C4-2B (cell line): ENCODE data around the gene KL.
A peak's percentile ranks its signal among the peaks of the same experiment; 100 is the strongest.

Experiments
- H3K27ac ChIP-seq: fragments of 450-650 bp; 2 replicates; pipeline ENCODE4 v1.5.1; 2017
- ZFX ChIP-seq: fragments of 450-650 bp; IDR thresholded peaks from 2 replicates; pipeline ENCODE4 v1.6.1; 2017
- TF ChIP-seq, protein P1 (sequence below): fragments of 450-650 bp; conservative IDR thresholded peaks from 2 replicates; pipeline ENCODE4 v1.5.1; 2017; ENCODE audit warnings: mild to moderate bottlenecking

The KL gene

DNA sequence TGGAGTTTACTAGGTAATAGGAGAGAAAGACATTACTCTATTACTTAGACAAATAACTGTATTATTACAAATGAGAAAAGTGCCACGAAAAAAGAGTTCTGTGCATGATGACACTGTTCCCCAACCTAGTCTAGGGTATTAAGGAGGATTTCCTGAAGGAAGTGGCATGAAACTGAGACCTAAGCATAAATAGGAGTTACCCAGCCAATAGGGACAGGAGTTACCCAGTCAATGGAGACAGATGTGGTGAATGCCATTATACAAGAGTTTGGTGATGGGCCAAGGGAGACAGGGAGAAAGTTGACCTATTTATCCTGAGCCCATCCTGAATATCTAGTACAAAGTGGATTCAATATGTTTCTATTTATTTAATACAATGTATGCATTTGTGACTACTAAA is 65.4 kb downstream of the KL start:
- no peak for TF ChIP-seq ZFX
- TF ChIP-seq, protein P1, sequence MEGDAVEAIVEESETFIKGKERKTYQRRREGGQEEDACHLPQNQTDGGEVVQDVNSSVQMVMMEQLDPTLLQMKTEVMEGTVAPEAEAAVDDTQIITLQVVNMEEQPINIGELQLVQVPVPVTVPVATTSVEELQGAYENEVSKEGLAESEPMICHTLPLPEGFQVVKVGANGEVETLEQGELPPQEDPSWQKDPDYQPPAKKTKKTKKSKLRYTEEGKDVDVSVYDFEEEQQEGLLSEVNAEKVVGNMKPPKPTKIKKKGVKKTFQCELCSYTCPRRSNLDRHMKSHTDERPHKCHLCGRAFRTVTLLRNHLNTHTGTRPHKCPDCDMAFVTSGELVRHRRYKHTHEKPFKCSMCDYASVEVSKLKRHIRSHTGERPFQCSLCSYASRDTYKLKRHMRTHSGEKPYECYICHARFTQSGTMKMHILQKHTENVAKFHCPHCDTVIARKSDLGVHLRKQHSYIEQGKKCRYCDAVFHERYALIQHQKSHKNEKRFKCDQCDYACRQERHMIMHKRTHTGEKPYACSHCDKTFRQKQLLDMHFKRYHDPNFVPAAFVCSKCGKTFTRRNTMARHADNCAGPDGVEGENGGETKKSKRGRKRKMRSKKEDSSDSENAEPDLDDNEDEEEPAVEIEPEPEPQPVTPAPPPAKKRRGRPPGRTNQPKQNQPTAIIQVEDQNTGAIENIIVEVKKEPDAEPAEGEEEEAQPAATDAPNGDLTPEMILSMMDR = no peak
- H3K27ac ChIP-seq = peak overlapping the region; percentile 41; the same call in 1 of the 2 replicates

DNA sequence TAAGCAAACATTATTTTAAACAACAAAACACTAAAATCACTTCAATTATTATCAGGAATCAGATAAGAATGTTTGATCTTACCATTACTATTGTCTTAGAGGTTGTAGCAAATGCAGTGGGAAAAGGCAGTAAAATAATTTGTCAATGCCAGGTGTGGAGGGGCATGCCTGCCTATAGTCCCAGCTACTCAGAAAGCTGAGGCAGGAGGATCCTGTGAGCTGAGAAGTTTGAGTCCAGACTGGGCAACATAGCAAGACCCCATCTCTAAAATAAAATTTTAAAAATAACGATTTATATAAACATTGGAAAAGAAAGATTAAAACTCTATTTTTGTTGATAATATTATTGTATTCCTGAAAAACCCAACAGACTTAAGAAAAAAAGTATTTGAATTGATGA is 66.8 kb downstream of the KL start:
- H3K27ac ChIP-seq = no peak overlapping the region
- TF ChIP-seq ZFX = no peak

DNA sequence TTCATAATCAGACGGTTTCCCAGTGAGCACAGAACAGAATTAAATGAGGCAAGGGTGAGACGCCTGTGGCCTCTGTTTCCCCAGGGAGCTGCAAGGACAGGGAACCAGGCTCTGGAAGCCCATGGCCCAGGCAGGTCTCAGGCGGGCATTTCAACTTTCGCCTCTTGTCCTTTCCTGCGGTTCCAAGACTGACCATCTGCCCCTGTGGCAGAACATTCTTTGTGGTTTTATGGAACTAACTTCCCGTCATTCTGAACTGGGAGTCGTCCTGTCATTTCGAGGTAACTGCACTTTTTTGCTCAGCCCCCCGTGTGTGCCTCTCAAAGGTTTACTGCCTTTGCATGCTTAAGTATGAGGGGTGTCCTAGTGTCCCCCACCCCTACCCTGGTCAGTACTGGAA is 70.9 kb downstream of the KL start:
- no peak overlapping the region; the same call in 1 of the 2 replicates for H3K27ac ChIP-seq
- TF ChIP-seq, protein P1 = no peak
- no peak for TF ChIP-seq ZFX

DNA sequence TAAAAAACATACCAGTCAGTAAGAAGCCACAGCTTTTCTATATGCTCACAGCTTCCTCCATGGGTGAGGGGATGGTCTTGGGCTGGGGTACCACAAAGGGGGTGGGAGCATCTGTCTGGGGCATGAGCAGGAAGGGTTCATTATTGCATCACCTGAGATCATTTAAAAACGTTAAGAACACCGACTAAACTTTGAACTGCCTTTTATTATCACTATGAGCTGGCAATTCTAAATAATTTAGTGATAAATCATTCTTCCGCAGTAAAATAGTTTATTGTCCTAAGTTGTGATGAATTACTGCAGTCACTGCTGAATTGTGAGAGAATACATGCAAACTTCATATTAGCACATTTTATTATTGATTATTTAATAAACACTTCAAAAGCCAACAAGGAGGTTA is 71.6 kb downstream of the KL start:
- no peak overlapping the region for H3K27ac ChIP-seq
- no peak for TF ChIP-seq ZFX
- TF ChIP-seq, protein P1 = no peak

DNA sequence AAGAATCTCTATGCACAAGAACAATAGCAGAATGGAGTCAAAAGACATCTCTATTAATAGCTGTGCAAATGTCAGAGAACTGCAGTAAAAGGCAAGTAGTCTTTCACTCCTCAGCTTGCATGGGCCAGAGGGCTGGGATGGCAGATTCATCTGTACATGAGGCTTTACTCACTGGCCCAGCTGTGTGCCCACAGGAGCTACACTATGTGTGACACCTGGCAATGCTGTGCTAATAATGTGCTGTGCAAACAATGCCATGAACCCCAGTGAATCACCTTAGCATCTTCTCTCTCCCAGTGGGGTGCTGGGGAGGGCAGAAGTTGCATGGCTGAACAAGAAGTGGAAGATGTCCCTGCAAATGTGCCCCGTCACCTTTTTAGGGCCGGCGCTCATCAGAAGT is 73.1 kb downstream of the KL start:
- no peak for TF ChIP-seq ZFX
- TF ChIP-seq, protein P1 = no peak
- peak overlapping the region; percentile 2; the same call in 1 of the 2 replicates for H3K27ac ChIP-seq

DNA sequence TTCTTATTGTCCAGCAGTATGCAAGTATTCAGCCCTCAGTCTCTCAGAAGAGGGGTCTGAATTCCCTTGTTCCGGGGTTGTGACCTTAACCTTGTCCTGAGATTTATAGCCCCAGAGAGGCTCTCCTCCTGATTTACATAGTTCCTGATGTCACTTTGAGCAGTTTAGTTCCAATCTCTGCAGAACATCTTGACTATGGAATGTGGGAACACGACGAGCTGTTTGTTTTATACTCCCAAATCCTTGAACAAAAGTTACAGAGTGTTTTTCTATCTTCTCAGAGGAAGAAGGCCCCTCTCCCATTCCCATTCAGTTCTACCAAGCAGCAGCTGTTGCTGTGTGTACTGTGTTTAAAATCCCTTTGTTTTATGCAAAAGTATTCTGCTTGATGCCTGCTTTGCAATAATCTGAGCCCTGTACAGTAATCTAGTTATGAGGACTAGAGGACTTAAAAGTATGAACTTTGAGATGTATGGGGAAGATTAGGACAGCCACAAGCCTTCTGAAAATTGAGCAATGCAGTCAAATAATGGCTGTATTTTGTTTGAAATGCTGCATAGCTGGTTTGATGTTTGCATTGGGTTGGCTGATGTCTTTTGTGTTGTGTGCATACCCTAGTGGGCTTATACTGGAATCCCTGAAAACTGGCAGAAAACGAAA is 74.7 kb downstream of the KL start:
- H3K27ac ChIP-seq = peak overlapping the region; percentile 65

DNA sequence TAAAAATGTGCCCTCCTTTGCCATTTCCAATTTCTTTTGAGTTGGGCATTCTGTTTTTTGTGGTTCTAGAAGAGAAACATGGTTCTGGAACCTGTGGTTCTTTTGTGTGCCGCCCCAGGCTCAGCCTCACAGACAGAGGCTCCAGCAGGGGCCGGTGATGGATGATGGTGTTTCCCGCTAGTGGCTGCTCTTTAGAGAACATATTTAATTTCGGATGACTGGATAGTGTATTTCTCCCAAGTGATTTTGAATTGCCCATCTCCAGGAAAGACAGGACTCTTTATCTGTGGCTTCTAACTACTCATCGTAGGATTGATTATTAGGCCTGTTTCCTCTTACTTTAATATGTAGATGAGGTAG is 75.2 kb downstream of the KL start:
- peak overlapping the region; percentile 65 for H3K27ac ChIP-seq
- TF ChIP-seq, protein P1 = no peak
- no peak for TF ChIP-seq ZFX

More for the DNA sequence above, 74.7 kb downstream of the KL start:
- TF ChIP-seq, protein P1 = no peak
- TF ChIP-seq ZFX = no peak
